ENCODE measurements around the gene DENND1B. TPM values are rescaled to one million over a fixed set of nuclear protein-coding genes. Genes with fewer than 3 reads are reported as not detected.

Gene DENND1B
- total and polyA plus RNA-seq, 2 experiments from 2014 or later, result 9.2 to 21.3 TPM

DNA sequence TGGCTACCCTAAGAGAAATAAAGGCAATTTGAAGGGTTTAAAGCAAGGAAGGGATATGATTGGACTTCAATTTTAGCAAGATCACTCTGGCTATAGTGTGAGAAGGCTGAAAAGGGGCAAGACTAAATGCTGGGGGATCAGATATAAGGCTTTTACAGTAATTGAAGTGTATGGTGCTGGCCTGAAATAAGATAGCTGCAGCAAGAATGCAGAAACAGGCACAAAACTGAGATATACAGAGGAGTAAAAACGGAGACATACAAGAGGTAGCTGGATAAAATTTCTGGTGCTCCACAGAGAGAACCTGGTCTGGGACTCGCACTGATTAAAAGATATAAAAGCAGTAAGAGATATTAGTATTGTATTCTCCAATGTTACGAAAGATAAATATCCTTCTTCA lies 92.0 kb downstream of the DENND1B start:
- no peaks in the 10 kb centered on the region for H3F3A ChIP-seq (ENCODE audit: insufficient read depth)
- 95 to 96% methylated on average over 3 of the region's 3 CpGs for WGBS, 2 experiments (ENCODE audit: low coverage in 1 of 2, low lambda C conversion rate in 2 of 2, missing lambda C conversion rate in 2 of 2)

DNA sequence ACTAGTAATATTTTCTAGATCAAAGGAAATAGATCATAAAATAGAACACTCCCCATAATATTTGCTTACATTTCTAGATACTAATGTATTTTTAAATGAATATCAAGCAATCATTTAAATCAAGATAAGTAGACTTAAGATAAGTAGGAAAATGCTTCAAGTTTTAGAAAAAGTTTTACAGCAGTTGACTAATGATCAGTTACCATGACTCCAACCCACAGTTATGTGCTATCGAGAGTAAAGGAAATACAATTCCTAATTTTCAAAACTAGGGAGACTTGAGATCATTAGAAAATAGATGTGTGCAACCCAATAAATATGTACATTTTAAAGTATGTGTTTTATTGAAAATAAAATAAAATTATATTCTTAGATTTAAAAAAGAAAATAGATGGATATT lies 95.0 kb downstream of the DENND1B start:
- no peaks in the 10 kb centered on the region for H3F3A ChIP-seq (ENCODE audit: insufficient read depth)
- H3K27me3 ChIP-seq (replicated peaks; ENCODE audit: insufficient read depth), result no peaks in the 10 kb centered on the region
- H3K9me2 ChIP-seq (ENCODE audit: insufficient read depth), result no peaks in the 10 kb centered on the region
- TF ChIP-seq EZH2phosphoT487 (IDR thresholded peaks at IDR 0.05; ENCODE audit: insufficient read depth, low read depth), result no peak
- no peak for TF ChIP-seq EZH2 (IDR thresholded peaks at IDR 0.05; ENCODE audit: insufficient read depth, poor library complexity, severe bottlenecking)
- DNase-seq, result no peak
- WGBS, 2 experiments (ENCODE audit: low coverage in 1 of 2, low lambda C conversion rate in 2 of 2, missing lambda C conversion rate in 2 of 2), result 97 to 98% methylated on average over 1 of the region's 1 CpG
- H4K20me1 ChIP-seq (ENCODE audit: insufficient read depth), result no peaks in the 10 kb centered on the region
- H3K4me2 ChIP-seq (ENCODE audit: unreplicated experiment), result no peak overlapping the region
- H3K4me3 ChIP-seq, result no peak overlapping the region
- no peak overlapping the region for H2AFZ ChIP-seq
- H3K27ac ChIP-seq, result no peak overlapping the region
- H3K4me1 ChIP-seq (ENCODE audit: insufficient read depth), result peaks cover under 1% of the 10 kb centered on the region; the same call in 1 of the 2 replicates
- no peaks in the 10 kb centered on the region for H3K9me3 ChIP-seq (ENCODE audit: low read depth)
- H3K79me2 ChIP-seq (ENCODE audit: insufficient read depth), result peaks cover 7% of the 10 kb centered on the region; the same call in 1 of the 2 replicates
- in situ Hi-C loops (cut with MboI), result no loop called here
- no peak overlapping the region for H3K9ac ChIP-seq
- no peaks in the 10 kb centered on the region for H3K36me3 ChIP-seq (ENCODE audit: low read depth)

More for the DNA sequence above, 92.0 kb downstream of the DENND1B start:
- Histone ChIP-seq H3K4me3 (no peak overlapping the region), H3K36me3 (ENCODE audit: low read depth) (no peaks in the 10 kb centered on the region), H4K20me1 (ENCODE audit: insufficient read depth) (no peaks in the 10 kb centered on the region), H3K79me2 (ENCODE audit: insufficient read depth) (peaks cover 7% of the 10 kb centered on the region; the same call in 1 of the 2 replicates), H3K4me1 (ENCODE audit: insufficient read depth) (no peaks in the 10 kb centered on the region), H3K9me3 (ENCODE audit: low read depth) (no peaks in the 10 kb centered on the region), H3K27ac (no peak overlapping the region), H3K9me2 (ENCODE audit: insufficient read depth) (no peaks in the 10 kb centered on the region), H3K9ac (no peak overlapping the region), H3K27me3 (replicated peaks; ENCODE audit: insufficient read depth) (no peaks in the 10 kb centered on the region), H2AFZ (no peak overlapping the region), H3K4me2 (ENCODE audit: unreplicated experiment) (no peak overlapping the region)
- in situ Hi-C loops (cut with MboI), result no loop called here
- no peak for TF ChIP-seq EZH2phosphoT487 (IDR thresholded peaks at IDR 0.05; ENCODE audit: insufficient read depth, low read depth)
- no peak for TF ChIP-seq EZH2 (IDR thresholded peaks at IDR 0.05; ENCODE audit: insufficient read depth, poor library complexity, severe bottlenecking)
- DNase-seq, result no peak

DNA sequence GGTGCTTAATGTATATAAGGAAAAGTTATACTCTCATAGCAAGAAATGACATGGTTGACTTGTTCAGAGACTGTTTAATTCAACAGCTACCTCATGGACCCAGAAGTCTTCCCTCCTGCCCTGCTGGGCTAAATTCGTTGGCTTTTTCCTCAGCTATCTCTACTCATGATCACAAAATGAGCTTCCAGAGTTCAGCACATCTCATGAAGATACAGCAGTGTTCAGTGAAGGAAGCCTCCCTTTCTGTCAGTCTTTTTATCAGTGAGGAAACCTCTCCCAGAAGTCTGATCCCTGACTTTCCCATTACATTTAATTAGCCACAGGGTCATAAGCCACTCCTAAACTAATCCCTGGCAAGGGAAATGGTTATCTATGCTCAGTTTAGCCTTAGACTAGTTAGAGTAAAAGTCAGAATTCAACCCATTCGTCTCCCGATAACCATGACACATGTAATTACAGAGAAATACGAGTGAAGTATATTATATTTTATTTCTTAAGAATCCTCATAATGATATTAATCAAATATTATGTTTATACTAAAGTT lies 97.5 kb downstream of the DENND1B start:
- H2AFZ ChIP-seq, result no peak overlapping the region
- peaks cover 5% of the 10 kb centered on the region; the same call in 1 of the 2 replicates for H3K79me2 ChIP-seq (ENCODE audit: insufficient read depth)
- in situ Hi-C loops (cut with MboI), result no loop called here
- no peaks in the 10 kb centered on the region for H4K20me1 ChIP-seq (ENCODE audit: insufficient read depth)
- 95 to 99% methylated on average over 4 of the region's 4 CpGs for WGBS, 2 experiments (ENCODE audit: low coverage in 1 of 2, low lambda C conversion rate in 2 of 2, missing lambda C conversion rate in 2 of 2)
- no peaks in the 10 kb centered on the region for H3K9me3 ChIP-seq (ENCODE audit: low read depth)
- no peak overlapping the region for H3K4me3 ChIP-seq
- peaks cover 10% of the 10 kb centered on the region; the same call in 1 of the 2 replicates for H3K4me1 ChIP-seq (ENCODE audit: insufficient read depth)
- no peaks in the 10 kb centered on the region for H3F3A ChIP-seq (ENCODE audit: insufficient read depth)
- no peak overlapping the region for H3K27ac ChIP-seq
- no peaks in the 10 kb centered on the region for H3K36me3 ChIP-seq (ENCODE audit: low read depth)
- TF ChIP-seq EZH2phosphoT487 (IDR thresholded peaks at IDR 0.05; ENCODE audit: insufficient read depth, low read depth) (no peak), EZH2 (IDR thresholded peaks at IDR 0.05; ENCODE audit: insufficient read depth, poor library complexity, severe bottlenecking) (no peak)
- no peak for DNase-seq
- no peak overlapping the region for H3K4me2 ChIP-seq (ENCODE audit: unreplicated experiment)
- H3K9me2 ChIP-seq (ENCODE audit: insufficient read depth), result no peaks in the 10 kb centered on the region
- H3K9ac ChIP-seq, result no peak overlapping the region
- no peaks in the 10 kb centered on the region for H3K27me3 ChIP-seq (replicated peaks; ENCODE audit: insufficient read depth)

DNA sequence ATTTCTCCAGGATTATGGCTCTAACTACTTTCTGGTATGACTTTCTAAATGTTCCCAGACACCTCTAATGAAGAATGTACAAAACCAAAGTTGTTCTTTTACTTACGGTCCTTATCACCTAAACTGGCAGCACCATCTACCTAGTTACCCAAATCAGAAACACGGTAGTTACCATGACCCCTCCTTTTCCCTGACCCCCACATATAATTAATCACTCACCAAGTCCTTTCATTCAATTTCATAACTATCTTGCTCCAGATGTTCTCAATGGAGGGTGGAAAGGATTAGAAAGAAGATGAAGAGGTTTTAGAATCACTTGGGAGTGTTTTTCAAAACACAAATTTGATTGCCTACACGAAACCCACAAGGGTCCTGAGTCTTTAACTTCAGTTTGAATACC lies 98.0 kb downstream of the DENND1B start:
- WGBS, 2 experiments (ENCODE audit: low coverage in 1 of 2, low lambda C conversion rate in 2 of 2, missing lambda C conversion rate in 2 of 2), result 77% methylated on average over 3 of the region's 3 CpGs
- Histone ChIP-seq H2AFZ (no peak overlapping the region), H3K9me3 (ENCODE audit: low read depth) (no peaks in the 10 kb centered on the region), H3K9me2 (ENCODE audit: insufficient read depth) (no peaks in the 10 kb centered on the region), H3K27me3 (replicated peaks; ENCODE audit: insufficient read depth) (no peaks in the 10 kb centered on the region), H3K4me1 (ENCODE audit: insufficient read depth) (peaks cover 10% of the 10 kb centered on the region; the same call in 1 of the 2 replicates), H3K4me2 (ENCODE audit: unreplicated experiment) (no peak overlapping the region), H3F3A (ENCODE audit: insufficient read depth) (no peaks in the 10 kb centered on the region), H4K20me1 (ENCODE audit: insufficient read depth) (no peaks in the 10 kb centered on the region), H3K9ac (no peak overlapping the region), H3K27ac (no peak overlapping the region), H3K36me3 (ENCODE audit: low read depth) (no peaks in the 10 kb centered on the region), H3K79me2 (ENCODE audit: insufficient read depth) (peaks cover 5% of the 10 kb centered on the region; the same call in 1 of the 2 replicates), H3K4me3 (no peak overlapping the region)
- no peak for DNase-seq
- no peak for TF ChIP-seq EZH2phosphoT487 (IDR thresholded peaks at IDR 0.05; ENCODE audit: insufficient read depth, low read depth)
- TF ChIP-seq EZH2 (IDR thresholded peaks at IDR 0.05; ENCODE audit: insufficient read depth, poor library complexity, severe bottlenecking), result no peak
- in situ Hi-C loops (cut with MboI), result no loop called here
